ENCODE data around the gene NSMF.

DNA sequence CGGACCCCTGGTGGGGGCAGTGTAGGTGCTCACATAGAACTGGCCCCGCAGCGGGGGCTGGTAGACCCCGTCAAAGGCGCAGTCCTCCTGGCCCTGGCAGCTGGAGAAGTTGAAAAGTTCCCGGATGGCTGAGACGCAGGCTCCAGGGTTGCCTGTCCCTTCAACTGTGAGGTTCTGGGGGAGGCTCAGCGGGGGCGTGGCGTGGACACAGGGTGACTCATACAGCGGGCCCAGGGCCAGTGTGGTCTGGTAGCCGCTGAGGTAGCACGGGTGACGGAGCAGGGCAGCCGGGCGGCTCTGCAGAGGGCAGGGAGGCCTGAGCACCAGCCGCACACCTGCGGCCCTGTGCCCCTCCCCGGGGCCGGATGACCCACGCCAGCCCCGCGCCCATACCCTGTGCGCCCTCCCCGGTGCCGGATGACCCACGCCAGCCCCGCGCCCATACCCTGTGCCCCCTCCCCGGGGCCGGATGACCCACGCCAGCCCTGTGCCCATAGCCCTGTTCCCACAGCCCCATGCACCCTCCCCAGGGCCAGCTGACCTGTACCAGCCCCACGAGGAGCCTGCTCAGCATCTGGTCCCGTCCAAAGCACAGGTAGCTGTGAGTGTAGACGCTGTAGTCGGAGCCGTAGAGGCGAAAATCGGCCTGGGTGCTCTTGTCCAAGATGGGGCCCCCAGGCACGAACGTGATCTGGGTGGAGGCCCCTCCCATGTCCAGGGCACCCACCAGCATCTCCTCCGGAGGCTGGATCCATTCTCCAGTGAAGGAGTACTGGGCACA lies 23.0 kb downstream of the NSMF start:
- TF ChIP-seq CTCF (IDR thresholded peaks at IDR 0.05 in 8 of 11, conservative IDR thresholded peaks at IDR 0.05 in 3 of 11) (no peak), POLR2A (IDR thresholded peaks at IDR 0.05) (no peak), POLR2AphosphoS5 (IDR thresholded peaks at IDR 0.05) (peak in 1 of 3 donors; percentile 40)
